ENCODE measurements around the gene PIPOX.

Gene PIPOX

GRCh38 chr17:29038085-29038795, 4.7 kb upstream of the PIPOX start:
- no peak for TF ChIP-seq CTCF (IDR thresholded peaks at IDR 0.05; ENCODE audit: low read depth, low read length, missing control alignments)
- DNase-seq (ENCODE audit: low read depth), result no peak
- H3K4me3 ChIP-seq (ENCODE audit: low read depth, low read length), result no peak overlapping the region
- in situ Hi-C loops (cut with HindIII; ENCODE audit: low sequenced_read_pairs), result no loop called here

GRCh38 chr17:29039764-29040598, 3.0 kb upstream of the PIPOX start:
- DNase-seq (ENCODE audit: low read depth), result peak; percentile 93
- in situ Hi-C loops (cut with HindIII; ENCODE audit: low sequenced_read_pairs), result loop anchor here (5.0 kb wide), 1 partner anchor 42 kb away; no protein-coding TSS in a partner anchor
- no peak for TF ChIP-seq CTCF (IDR thresholded peaks at IDR 0.05; ENCODE audit: low read depth, low read length, missing control alignments)
- no peak overlapping the region for H3K4me3 ChIP-seq (ENCODE audit: low read depth, low read length)

GRCh38 chr17:29041091-29041490, 1.9 kb upstream of the PIPOX start:
- no peak for DNase-seq (ENCODE audit: low read depth)
- no peak overlapping the region for H3K4me3 ChIP-seq (ENCODE audit: low read depth, low read length)
- TF ChIP-seq CTCF (IDR thresholded peaks at IDR 0.05; ENCODE audit: low read depth, low read length, missing control alignments), result no peak
- in situ Hi-C loops (cut with HindIII; ENCODE audit: low sequenced_read_pairs), result loop anchor here (5.0 kb wide), 1 partner anchor 41 kb away; no protein-coding TSS in a partner anchor

GRCh38 chr17:29041571-29041970, 1.4 kb upstream of the PIPOX start:
- TF ChIP-seq CTCF (IDR thresholded peaks at IDR 0.05; ENCODE audit: low read depth, low read length, missing control alignments), result no peak
- in situ Hi-C loops (cut with HindIII; ENCODE audit: low sequenced_read_pairs), result loop anchor here (5.0 kb wide), 1 partner anchor 41 kb away; no protein-coding TSS in a partner anchor
- no peak overlapping the region for H3K4me3 ChIP-seq (ENCODE audit: low read depth, low read length)
- DNase-seq (ENCODE audit: low read depth), result no peak

- DNase-seq (ENCODE audit: low read depth), result no peak
- in situ Hi-C loops (cut with HindIII; ENCODE audit: low sequenced_read_pairs), result loop anchor here (5.0 kb wide), 1 partner anchor 40 kb away; no protein-coding TSS in a partner anchor
- no peak for TF ChIP-seq CTCF (IDR thresholded peaks at IDR 0.05; ENCODE audit: low read depth, low read length, missing control alignments)
- no peak overlapping the region for H3K4me3 ChIP-seq (ENCODE audit: low read depth, low read length)
Observed at GRCh38 chr17:29042026-29042678, 789 bp upstream of the PIPOX start.

GRCh38 chr17:29043539-29044145, 701 bp downstream of the PIPOX start:
- no peak overlapping the region for H3K4me3 ChIP-seq (ENCODE audit: low read depth, low read length)

More at GRCh38 chr17:29043539-29044145, 701 bp downstream of the PIPOX start:
- no peak for TF ChIP-seq CTCF (IDR thresholded peaks at IDR 0.05; ENCODE audit: low read depth, low read length, missing control alignments)
- DNase-seq (ENCODE audit: low read depth), result no peak
- in situ Hi-C loops (cut with HindIII; ENCODE audit: low sequenced_read_pairs), result loop anchor here (5.0 kb wide), 1 partner anchor 39 kb away; no protein-coding TSS in a partner anchor

All from astrocyte of the cerebellum (primary cell).